Muscle layer of colon (tissue), 2 donors: Measurements from ENCODE around the gene LRRC37A3.
"Not testable (repeated sequence)": the region's sequence is repeated elsewhere in the genome, so short reads cannot be mapped to it uniquely, and the experiment has no call there.

Source experiments
- H3K27ac ChIP-seq: one replicate; pipeline ENCODE4 v1.7.0; 2013; ENCODE audit warnings: low read depth, mild to moderate bottlenecking, low read length, moderate library complexity
- H3K27me3 ChIP-seq, 2 donors: one replicate each; pipeline ENCODE4 v1.7.0; 2013; ENCODE audit warnings: low read length in 2 of 2, mild to moderate bottlenecking in 2 of 2; ENCODE audit not compliant: insufficient read depth in 2 of 2, control insufficient read depth in 1 of 2
- H3K36me3 ChIP-seq: one replicate; pipeline ENCODE4 v1.7.0; 2013; ENCODE audit warnings: mild to moderate bottlenecking, low read length; ENCODE audit not compliant: insufficient read depth
- H3K4me1 ChIP-seq: one replicate; pipeline ENCODE4 v1.7.0; 2013; ENCODE audit warnings: mild to moderate bottlenecking, low read length; ENCODE audit not compliant: insufficient read depth
- H3K4me3 ChIP-seq, 2 donors: one replicate each; pipeline ENCODE4 v1.7.0; 2013; ENCODE audit warnings: low read length in 2 of 2, low read depth in 1 of 2, mild to moderate bottlenecking in 1 of 2, moderate library complexity in 1 of 2
- H3K9ac ChIP-seq: one replicate; pipeline ENCODE4 v1.7.0; 2013; ENCODE audit warnings: low read length
- H3K9me3 ChIP-seq: one replicate; pipeline ENCODE4 v1.7.0; 2013; ENCODE audit warnings: mild to moderate bottlenecking, low read length
- donor health status: abdominal sarcoma.
- donor health status: Adenocarcinoma of cecum.

Gene LRRC37A3

GRCh38 chr17:64829068-64829467 is 90.2 kb downstream of the LRRC37A3 start:
- H3K9ac ChIP-seq, H3K9me3 ChIP-seq, H3K4me1 ChIP-seq, H3K36me3 ChIP-seq, H3K27me3 ChIP-seq, H3K4me3 ChIP-seq, H3K27ac ChIP-seq: not testable (repeated sequence)

GRCh38 chr17:64818904-64819303 is 100.4 kb downstream of the LRRC37A3 start:
- not testable (repeated sequence) for H3K4me1 ChIP-seq, H3K36me3 ChIP-seq, H3K27ac ChIP-seq, H3K27me3 ChIP-seq, H3K4me3 ChIP-seq, H3K9ac ChIP-seq, H3K9me3 ChIP-seq

GRCh38 chr17:64815833-64816198 is 103.5 kb downstream of the LRRC37A3 start:
- not testable (repeated sequence) for H3K4me3 ChIP-seq, H3K4me1 ChIP-seq, H3K36me3 ChIP-seq, H3K27ac ChIP-seq, H3K27me3 ChIP-seq, H3K9me3 ChIP-seq, H3K9ac ChIP-seq

GRCh38 chr17:64814993-64815832 is 104.1 kb downstream of the LRRC37A3 start:
- H3K36me3 ChIP-seq, H3K27me3 ChIP-seq, H3K27ac ChIP-seq, H3K9ac ChIP-seq, H3K4me1 ChIP-seq, H3K4me3 ChIP-seq, H3K9me3 ChIP-seq: not testable (repeated sequence)

- not testable (repeated sequence) for H3K4me3 ChIP-seq, H3K36me3 ChIP-seq, H3K9me3 ChIP-seq, H3K27me3 ChIP-seq, H3K27ac ChIP-seq, H3K4me1 ChIP-seq, H3K9ac ChIP-seq
Observed at GRCh38 chr17:64808178-64808977, 110.9 kb downstream of the LRRC37A3 start.
